ENCODE data around the gene SCN9A.

GRCh38 chr2:166376488-166376828, 714 bp upstream of the SCN9A start:
- no peak for TF ChIP-seq CTCF (conservative IDR thresholded peaks at IDR 0.05 in 1 of 2, IDR thresholded peaks at IDR 0.05 in 1 of 2; ENCODE audit: low read depth in 1 of 2, low read length in 2 of 2)
- no peak for TF ChIP-seq EZH2 (IDR thresholded peaks at IDR 0.05; ENCODE audit: low read length, missing control alignments)

Data from fibroblast of lung (primary cell).